ENCODE data around the gene FASN. TPM values are rescaled to one million over a fixed set of nuclear protein-coding genes. Genes with fewer than 3 reads are reported as not detected.
A peak's percentile ranks its signal among the peaks of the same experiment; 100 is the strongest.

The FASN gene
- total and polyA plus RNA-seq, 2 of the 13 experiments (the other 11 are each of a cell fraction or from before 2014, with no cell fraction given): 51.7 to 101 TPM

DNA sequence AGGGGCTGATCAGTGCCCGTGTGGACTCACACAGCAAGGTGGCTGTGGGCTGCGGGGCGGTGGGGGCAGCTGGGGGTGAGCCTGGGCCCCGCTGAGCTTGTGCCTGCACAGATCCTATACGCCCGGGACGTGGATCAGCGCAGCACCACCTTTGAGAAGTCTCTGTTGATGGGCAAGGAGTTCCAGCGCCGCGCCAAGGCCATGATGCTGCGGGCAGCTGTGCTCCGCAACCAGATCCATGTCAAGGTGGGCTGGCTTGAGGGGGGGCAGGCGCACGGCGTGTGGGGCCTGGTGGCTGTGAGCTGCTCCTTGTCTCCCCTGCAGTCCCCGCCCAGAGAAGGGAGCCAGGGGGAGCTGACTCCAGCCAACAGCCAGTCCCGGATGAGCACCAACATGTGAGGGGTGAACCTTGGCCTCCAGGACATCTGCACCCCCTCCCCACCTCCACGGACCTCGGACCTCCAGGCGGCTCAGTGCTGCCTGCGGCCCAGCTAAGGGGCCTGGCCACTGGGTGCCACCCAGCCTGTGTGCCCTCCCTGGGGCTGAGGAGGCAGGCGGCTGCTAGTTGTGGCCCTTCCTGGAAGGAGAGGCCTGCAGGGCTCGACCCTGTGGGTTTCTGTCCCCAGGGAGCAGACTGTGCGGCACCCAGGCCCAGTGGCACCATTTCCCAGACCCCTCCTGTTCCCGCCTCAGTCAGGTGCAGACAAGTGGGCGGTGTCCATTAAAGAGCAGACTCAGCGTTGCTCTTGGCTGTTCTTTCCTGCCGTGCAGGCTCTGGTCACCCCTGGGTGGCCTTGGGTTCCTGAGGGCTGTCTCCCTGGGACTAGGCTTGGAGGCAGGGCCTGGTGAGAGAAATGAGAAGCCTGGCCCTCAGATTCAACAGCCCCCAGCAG lies 41.1 kb downstream of the FASN start (continued):
- 0 out of 2 replicates have a peak, but pooled peaks have one; percentile 29 for TF ChIP-seq KLF6 (CRISPR knock-in tag; IDR thresholded peaks at IDR 0.05)
- TF ChIP-seq KAT7 (CRISPR knock-in tag; IDR thresholded peaks at IDR 0.05; ENCODE audit: borderline replicate concordance): peak; percentile 71
- TF ChIP-seq SRF (IDR thresholded peaks at IDR 0.05; ENCODE audit: low read depth, low read length): no peak
- TF ChIP-seq ZNF746 (CRISPR knock-in tag; IDR thresholded peaks at IDR 0.05): no peak
- no peak for TF ChIP-seq BRD4 (CRISPR knock-in tag; IDR thresholded peaks at IDR 0.05)
- TF ChIP-seq, protein P1, sequence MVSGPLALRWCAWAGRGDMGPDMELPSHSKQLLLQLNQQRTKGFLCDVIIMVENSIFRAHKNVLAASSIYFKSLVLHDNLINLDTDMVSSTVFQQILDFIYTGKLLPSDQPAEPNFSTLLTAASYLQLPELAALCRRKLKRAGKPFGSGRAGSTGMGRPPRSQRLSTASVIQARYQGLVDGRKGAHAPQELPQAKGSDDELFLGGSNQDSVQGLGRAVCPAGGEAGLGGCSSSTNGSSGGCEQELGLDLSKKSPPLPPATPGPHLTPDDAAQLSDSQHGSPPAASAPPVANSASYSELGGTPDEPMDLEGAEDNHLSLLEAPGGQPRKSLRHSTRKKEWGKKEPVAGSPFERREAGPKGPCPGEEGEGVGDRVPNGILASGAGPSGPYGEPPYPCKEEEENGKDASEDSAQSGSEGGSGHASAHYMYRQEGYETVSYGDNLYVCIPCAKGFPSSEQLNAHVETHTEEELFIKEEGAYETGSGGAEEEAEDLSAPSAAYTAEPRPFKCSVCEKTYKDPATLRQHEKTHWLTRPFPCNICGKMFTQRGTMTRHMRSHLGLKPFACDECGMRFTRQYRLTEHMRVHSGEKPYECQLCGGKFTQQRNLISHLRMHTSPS (CRISPR knock-in tag; IDR thresholded peaks at IDR 0.05; ENCODE audit: low read depth): peak; percentile 96
- no peak for TF ChIP-seq SUZ12 (IDR thresholded peaks at IDR 0.05; ENCODE audit: low read depth, low read length)
- peak; percentile 51 for TF ChIP-seq RARA (CRISPR knock-in tag; IDR thresholded peaks at IDR 0.05)
- peak; percentile 95 for TF ChIP-seq HNF4G (IDR thresholded peaks at IDR 0.05; ENCODE audit: borderline replicate concordance, low read depth, low read length)
- TF ChIP-seq HNF4G (CRISPR knock-in tag; IDR thresholded peaks at IDR 0.05; ENCODE audit: borderline replicate concordance, low read depth): peak; percentile 96
- TF ChIP-seq, protein P2, sequence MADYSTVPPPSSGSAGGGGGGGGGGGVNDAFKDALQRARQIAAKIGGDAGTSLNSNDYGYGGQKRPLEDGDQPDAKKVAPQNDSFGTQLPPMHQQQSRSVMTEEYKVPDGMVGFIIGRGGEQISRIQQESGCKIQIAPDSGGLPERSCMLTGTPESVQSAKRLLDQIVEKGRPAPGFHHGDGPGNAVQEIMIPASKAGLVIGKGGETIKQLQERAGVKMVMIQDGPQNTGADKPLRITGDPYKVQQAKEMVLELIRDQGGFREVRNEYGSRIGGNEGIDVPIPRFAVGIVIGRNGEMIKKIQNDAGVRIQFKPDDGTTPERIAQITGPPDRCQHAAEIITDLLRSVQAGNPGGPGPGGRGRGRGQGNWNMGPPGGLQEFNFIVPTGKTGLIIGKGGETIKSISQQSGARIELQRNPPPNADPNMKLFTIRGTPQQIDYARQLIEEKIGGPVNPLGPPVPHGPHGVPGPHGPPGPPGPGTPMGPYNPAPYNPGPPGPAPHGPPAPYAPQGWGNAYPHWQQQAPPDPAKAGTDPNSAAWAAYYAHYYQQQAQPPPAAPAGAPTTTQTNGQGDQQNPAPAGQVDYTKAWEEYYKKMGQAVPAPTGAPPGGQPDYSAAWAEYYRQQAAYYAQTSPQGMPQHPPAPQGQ (CRISPR knock-in tag; IDR thresholded peaks at IDR 0.05; ENCODE audit: borderline replicate concordance): no peak
- TF ChIP-seq SIN3B (IDR thresholded peaks at IDR 0.05; ENCODE audit: low read length): no peak
- no peak for TF ChIP-seq MATR3 (CRISPR knock-in tag; IDR thresholded peaks at IDR 0.05)
- TF ChIP-seq, protein P3, sequence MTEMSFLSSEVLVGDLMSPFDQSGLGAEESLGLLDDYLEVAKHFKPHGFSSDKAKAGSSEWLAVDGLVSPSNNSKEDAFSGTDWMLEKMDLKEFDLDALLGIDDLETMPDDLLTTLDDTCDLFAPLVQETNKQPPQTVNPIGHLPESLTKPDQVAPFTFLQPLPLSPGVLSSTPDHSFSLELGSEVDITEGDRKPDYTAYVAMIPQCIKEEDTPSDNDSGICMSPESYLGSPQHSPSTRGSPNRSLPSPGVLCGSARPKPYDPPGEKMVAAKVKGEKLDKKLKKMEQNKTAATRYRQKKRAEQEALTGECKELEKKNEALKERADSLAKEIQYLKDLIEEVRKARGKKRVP (CRISPR knock-in tag; IDR thresholded peaks at IDR 0.05): no peak
- TF ChIP-seq ASH2L (IDR thresholded peaks at IDR 0.05; ENCODE audit: insufficient read length, low read depth, low read length): peak; percentile 59
- TF ChIP-seq CENPT (CRISPR knock-in tag; IDR thresholded peaks at IDR 0.05; ENCODE audit: low read depth): no peak; the same call in 1 of the 2 replicates
- TF ChIP-seq RBM39 (IDR thresholded peaks at IDR 0.05; ENCODE audit: low read depth, low read length, poor library complexity, severe bottlenecking): no peak
- no peak; the same call in 1 of the 2 replicates for TF ChIP-seq GTF2F1 (IDR thresholded peaks at IDR 0.05; ENCODE audit: low read length)
- peak; percentile 54; the same call in 1 of the 2 replicates for TF ChIP-seq ZNF547 (CRISPR knock-in tag; IDR thresholded peaks at IDR 0.05)
- TF ChIP-seq ONECUT2 (CRISPR knock-in tag; IDR thresholded peaks at IDR 0.05): no peak
- TF ChIP-seq ZSCAN9 (CRISPR knock-in tag; IDR thresholded peaks at IDR 0.05; ENCODE audit: borderline replicate concordance): peak; percentile 58; the same call in 1 of the 2 replicates
- peak; percentile 89; the same call in 1 of the 2 replicates for TF ChIP-seq ZNF546 (CRISPR knock-in tag; conservative IDR thresholded peaks at IDR 0.05)

Data from HepG2 (cell line).